ENCODE results near the gene ZNF30. TPM values are rescaled to one million over a fixed set of nuclear protein-coding genes. Genes with fewer than 3 reads are reported as not detected.
"Not testable (repeated sequence)": the region's sequence is repeated elsewhere in the genome, so short reads cannot be mapped to it uniquely, and the experiment has no call there.

The ZNF30 gene
- total RNA-seq, 6 experiments from 2014 or later: 0.95 to 4.0 (median 1.4) TPM

DNA sequence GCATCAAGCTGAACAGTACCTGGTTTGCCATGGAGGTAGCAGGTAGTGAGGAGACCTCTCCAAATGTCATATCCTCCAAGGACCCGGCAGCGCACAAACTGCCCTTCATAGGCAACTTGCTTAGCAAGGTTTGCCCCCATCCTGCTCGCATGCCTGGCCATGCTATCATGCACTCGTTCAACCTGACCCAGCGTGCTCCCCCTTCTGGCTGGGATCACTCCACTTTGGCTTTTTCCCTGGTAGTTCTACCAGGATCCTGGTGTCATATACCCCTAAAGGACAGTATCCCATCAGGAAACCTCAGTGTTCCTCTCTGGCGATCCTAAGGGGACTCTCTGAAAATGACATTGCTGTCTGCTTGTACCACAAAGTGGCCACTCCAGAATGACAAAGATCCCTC lies 38.6 kb upstream of the ZNF30 start:
- no peak overlapping the region for H3K4me3 ChIP-seq
- ATAC-seq: no peak
- H3K4me1 ChIP-seq: no peaks in the 10 kb centered on the region
- no peak overlapping the region for H3K27ac ChIP-seq
- H3K9me3 ChIP-seq: no peaks in the 10 kb centered on the region
- TF ChIP-seq POLR2A (IDR thresholded peaks at IDR 0.05) (no peak), CTCF (IDR thresholded peaks at IDR 0.05) (no peak)
- no peaks in the 10 kb centered on the region for H3K27me3 ChIP-seq
- no peaks in the 10 kb centered on the region for H3K36me3 ChIP-seq
- WGBS (ENCODE audit: insufficient coverage, low coverage, low lambda C conversion rate, missing lambda C conversion rate): 78% methylated on average over 5 of the region's 6 CpGs
- DNase-seq: no peak
- intact Hi-C loops (cut with DNase I): no loop called here

DNA sequence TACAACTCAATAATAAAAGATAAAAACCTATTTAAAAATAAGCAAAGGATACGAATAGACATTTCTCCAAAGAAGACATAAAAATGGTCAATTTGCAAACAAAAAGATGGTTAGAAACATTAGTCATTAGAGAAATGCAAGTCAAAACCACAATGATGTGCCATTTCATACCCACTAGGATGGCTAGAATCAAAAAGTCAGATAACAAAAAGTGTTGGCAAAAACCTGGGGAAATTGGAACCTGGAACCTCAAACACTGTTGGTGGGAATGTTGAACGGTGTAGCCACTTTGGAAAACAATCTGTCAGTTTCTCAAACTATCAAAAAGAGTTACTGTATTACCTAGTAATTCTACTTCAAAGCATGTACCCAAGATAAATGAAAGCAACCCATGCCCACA lies 26.5 kb upstream of the ZNF30 start:
- no peak for TF ChIP-seq POLR2A (IDR thresholded peaks at IDR 0.05)
- TF ChIP-seq CTCF (IDR thresholded peaks at IDR 0.05): no peak
- Histone ChIP-seq H3K27ac (no peak overlapping the region), H3K4me3 (no peak overlapping the region), H3K9me3 (no peaks in the 10 kb centered on the region), H3K4me1 (no peaks in the 10 kb centered on the region), H3K27me3 (peaks cover 0 to 6% of the 10 kb centered on the region in 2 donors), H3K36me3 (no peaks in the 10 kb centered on the region)
- intact Hi-C loops (cut with DNase I): no loop called here
- DNase-seq: no peak
- ATAC-seq: no peak
- WGBS (ENCODE audit: insufficient coverage, low coverage, low lambda C conversion rate, missing lambda C conversion rate): 38% methylated on average over 2 of the region's 2 CpGs

DNA sequence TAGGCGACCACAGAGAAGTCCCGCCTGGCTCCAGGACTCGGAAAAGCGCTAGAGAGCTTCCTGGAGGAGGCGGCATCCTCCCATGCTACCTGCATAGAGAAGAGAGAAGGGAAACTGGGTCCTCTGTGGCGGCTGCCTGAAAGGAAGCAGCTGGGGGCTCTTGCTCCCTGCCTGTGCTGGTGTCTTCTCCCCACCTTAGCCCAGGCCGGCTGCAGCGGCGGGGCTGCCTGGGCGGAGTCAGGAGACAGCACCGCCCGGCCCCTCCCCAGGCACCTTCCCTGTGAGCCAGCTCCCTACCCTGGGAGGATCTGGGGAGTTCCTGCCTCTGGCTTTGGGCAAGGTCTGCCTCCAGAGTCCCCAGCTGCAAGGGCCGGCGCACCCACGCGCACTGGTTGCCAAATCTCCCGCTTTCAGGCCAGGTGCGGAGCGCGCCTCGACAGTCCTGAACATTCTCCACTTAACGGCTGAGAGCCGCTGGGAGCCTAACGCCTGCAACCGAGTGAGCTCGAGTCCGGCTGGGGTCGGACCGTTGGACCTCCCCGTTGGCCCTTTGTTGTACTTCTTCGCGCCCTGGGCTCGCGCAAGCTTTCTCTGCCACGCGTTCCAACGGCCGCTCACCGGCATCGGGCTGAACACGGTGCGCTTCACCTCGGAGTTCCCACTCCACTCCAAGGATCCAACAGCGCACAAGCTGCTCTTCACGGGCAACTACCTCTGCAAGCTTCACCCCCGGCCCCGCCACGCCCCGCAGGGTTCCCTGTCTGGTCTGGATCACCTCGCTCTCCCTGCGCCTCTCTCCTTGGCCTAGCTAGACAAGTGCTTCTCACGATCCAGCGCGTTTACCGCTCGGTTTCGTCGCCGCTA lies 21.8 kb upstream of the ZNF30 start:
- no peaks in the 10 kb centered on the region for H3K9me3 ChIP-seq
- H3K4me3 ChIP-seq: no peak overlapping the region
- 7% methylated on average over 18 of the region's 59 CpGs for WGBS (ENCODE audit: insufficient coverage, low coverage, low lambda C conversion rate, missing lambda C conversion rate)
- H3K27ac ChIP-seq: no peak overlapping the region
- intact Hi-C loops (cut with DNase I): no loop called here
- no peaks in the 10 kb centered on the region for H3K36me3 ChIP-seq
- H3K4me1 ChIP-seq: no peaks in the 10 kb centered on the region
- H3K27me3 ChIP-seq: peaks cover 0 to 8% of the 10 kb centered on the region in 2 donors
- DNase-seq: no peak
- ATAC-seq: no peak
- TF ChIP-seq CTCF (IDR thresholded peaks at IDR 0.05) (no peak), POLR2A (IDR thresholded peaks at IDR 0.05) (no peak)

DNA sequence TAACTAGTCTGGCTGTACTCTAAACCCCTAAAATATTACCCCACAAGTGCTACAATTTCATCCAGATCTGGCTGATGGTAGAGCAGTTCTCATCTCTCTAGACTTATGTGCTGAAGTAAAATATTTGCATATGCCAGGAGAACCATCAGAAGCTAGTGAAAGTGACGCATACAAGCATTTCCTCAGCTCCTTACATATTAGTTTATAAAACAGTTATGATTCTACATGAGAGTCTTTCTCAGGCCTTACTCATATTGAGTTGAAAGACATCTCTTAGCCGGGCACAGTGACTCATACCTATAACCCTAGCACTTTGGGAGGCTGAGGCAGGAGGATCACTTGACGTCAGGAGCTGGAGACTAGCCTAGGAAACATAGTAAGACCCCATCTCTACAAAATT lies 15.9 kb upstream of the ZNF30 start:
- Histone ChIP-seq H3K27me3 (no peaks in the 10 kb centered on the region), H3K4me1 (no peaks in the 10 kb centered on the region), H3K36me3 (no peaks in the 10 kb centered on the region), H3K4me3 (no peak overlapping the region), H3K9me3 (no peaks in the 10 kb centered on the region), H3K27ac (no peak overlapping the region)
- DNase-seq (no peak), ATAC-seq (no peak)
- TF ChIP-seq CTCF (IDR thresholded peaks at IDR 0.05): no peak
- no peak for TF ChIP-seq POLR2A (IDR thresholded peaks at IDR 0.05)
- intact Hi-C loops (cut with DNase I): no loop called here
- WGBS (ENCODE audit: insufficient coverage, low coverage, low lambda C conversion rate, missing lambda C conversion rate): 59% methylated on average over 3 of the region's 3 CpGs

- ATAC-seq; DNase-seq; H3K4me3 ChIP-seq; intact Hi-C loops (cut with DNase I); H3K9me3 ChIP-seq; H3K4me1 ChIP-seq; H3K27ac ChIP-seq; H3K36me3 ChIP-seq; H3K27me3 ChIP-seq: not testable (repeated sequence)
- 63% methylated on average over 3 of the region's 3 CpGs for WGBS (ENCODE audit: insufficient coverage, low coverage, low lambda C conversion rate, missing lambda C conversion rate)
Observed at GRCh38 chr19:34917144-34917543, 9.6 kb upstream of the ZNF30 start.
